NB4 (cell line): ENCODE data around the gene IWS1.

Experiments used
- CTCF ChIP-seq: IDR thresholded peaks from one replicate; pipeline ENCODE4 v1.5.1; 2012; ENCODE audit warnings: low read depth, low read length
- POLR2A ChIP-seq: IDR thresholded peaks from 2 replicates; pipeline ENCODE4 v1.6.1; 2011; ENCODE audit warnings: mild to moderate bottlenecking; ENCODE audit not compliant: insufficient read length; ENCODE audit errors: extremely low read depth

DNA sequence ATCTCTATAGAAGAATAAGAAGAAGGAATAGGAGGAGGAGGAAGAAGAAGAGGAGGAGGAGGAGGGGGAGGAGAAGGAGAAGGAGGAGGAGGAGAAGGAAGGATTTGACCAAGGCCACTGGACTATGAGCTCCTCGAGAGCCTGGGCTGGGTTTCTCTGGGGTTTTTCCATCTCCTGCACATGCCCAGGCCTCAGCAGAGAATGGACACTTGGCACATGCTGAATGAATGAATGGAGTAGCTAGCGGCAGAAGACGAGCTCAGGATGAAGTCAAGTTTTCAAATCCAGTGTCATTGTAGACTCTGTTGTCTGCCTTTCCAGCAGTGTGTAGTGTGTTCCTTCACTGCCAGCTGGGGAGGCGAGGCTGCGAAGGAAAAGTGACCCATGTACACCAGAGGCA lies 11.4 kb upstream of the IWS1 start:
- no peak for TF ChIP-seq CTCF
- TF ChIP-seq POLR2A = no peak
